K562 (cell line): Measurements from ENCODE around the gene SLC35B1. TPM values are rescaled to one million over a fixed set of nuclear protein-coding genes. Genes with fewer than 3 reads are reported as not detected.

Experiments used
- ELF4 ChIP-seq: fragments of 450-650 bp; formaldehyde crosslinking; IDR thresholded peaks from 2 replicates; pipeline ENCODE4 v1.4.0; 2022; ENCODE audit warnings: missing genetic modification characterization
- ETV1 ChIP-seq: fragments of 450-650 bp; conservative IDR thresholded peaks from 2 replicates; pipeline ENCODE4 v1.6.1; 2016; ENCODE audit warnings: missing genetic modification characterization, control low read depth, low read depth, missing compliant biosample characterization
- FOS ChIP-seq: IDR thresholded peaks from 3 replicates; pipeline ENCODE4 v1.6.1; 2011; ENCODE audit not compliant: insufficient read length; ENCODE audit errors: extremely low read depth
- FOSL1 ChIP-seq: fragments of 200-800 bp; sonication (Bioruptor generic); conservative IDR thresholded peaks from 2 replicates; pipeline ENCODE4 v1.6.1; 2016; ENCODE audit warnings: missing genetic modification characterization, missing compliant biosample characterization
- HNRNPLL ChIP-seq: fragments of 200-400 bp; formaldehyde crosslinking; IDR thresholded peaks from 2 replicates; pipeline ENCODE4 v1.6.1; 2017; ENCODE audit warnings: low read length, low read depth, mild to moderate bottlenecking; ENCODE audit not compliant: poor library complexity, severe bottlenecking
- KDM2B ChIP-seq: fragments of 250-450 bp; sonication (Bioruptor Pico); IDR thresholded peaks from 2 replicates; pipeline ENCODE4 v1.8.0; 2021; ENCODE audit warnings: mild to moderate bottlenecking, moderate library complexity
- MCM2 ChIP-seq: fragments of 450-650 bp; IDR thresholded peaks from 2 replicates; pipeline ENCODE4 v1.6.1; 2017; ENCODE audit warnings: low read depth, mild to moderate bottlenecking
- MIER1 ChIP-seq: fragments of 450-650 bp; IDR thresholded peaks from 2 replicates; pipeline ENCODE4 v1.6.1; 2016; ENCODE audit warnings: antibody characterized with exemption, mild to moderate bottlenecking, low read depth
- PCBP1 ChIP-seq: fragments of 200-400 bp; formaldehyde crosslinking; IDR thresholded peaks from 2 replicates; pipeline ENCODE4 v1.6.1; 2018; ENCODE audit warnings: mild to moderate bottlenecking, low read depth, low read length; ENCODE audit not compliant: poor library complexity, severe bottlenecking
- SRF ChIP-seq, 2 experiments: fragments of 250-450, 450-650 bp in 1 of 2; sonication (Bioruptor Pico) in 1 of 2; sonication (generic) in 1 of 2; formaldehyde crosslinking; IDR thresholded peaks; 2 replicates each; pipeline versions ENCODE4 v1.5.0 to v1.5.1; 2020 to 2022; ENCODE audit warnings: mild to moderate bottlenecking in 1 of 2, missing genetic modification reagents in 1 of 2
- ZBTB7A ChIP-seq: IDR thresholded peaks from 2 replicates; pipeline ENCODE4 v1.6.1; 2011; ENCODE audit warnings: low read depth, mild to moderate bottlenecking, low read length, moderate library complexity, borderline replicate concordance; ENCODE audit not compliant: control insufficient read depth
- ZNF174 ChIP-seq: fragments of 250-450 bp; sonication (Bioruptor Pico); IDR thresholded peaks from 2 replicates; pipeline ENCODE4 v1.4.0; 2020; ENCODE audit warnings: mild to moderate bottlenecking
- ZNF76 ChIP-seq: fragments of 250-450 bp; sonication (Bioruptor Pico); IDR thresholded peaks from 2 replicates; pipeline ENCODE4 v1.4.0; 2020; ENCODE audit warnings: mild to moderate bottlenecking, moderate library complexity, borderline replicate concordance
- polyA plus RNA-seq, 8 experiments: library from polyadenylated mRNA; depleted of rRNA in 4 of 8; stranded (reverse) in 5 of 8; unstranded in 3 of 8; fragments of >200 nt; fragmentation: Nextera tagmentation in 2 of 8; fragmentation: Illumina TruSeq in 1 of 8; extraction: Ambion mirVana in 2 of 8; extraction: Trizol in 1 of 8; gene quantifications; 2 replicates each; pipeline versions ENCODE4 v1.2.1 to v1.2.3, GENCODE V29; 2011 to 2014; ENCODE audit warnings: inconsistent platforms in 1 of 8, missing spikeins in 1 of 8
- total RNA-seq, 7 experiments: library from RNA; depleted of rRNA in 6 of 7; stranded (reverse); fragments of >200 nt in 6 of 7; fragmentation: Illumina TruSeq in 2 of 7; extraction: Trizol in 2 of 7; gene quantifications; 2 replicates each; pipeline versions ENCODE4 v1.2.1 to v1.2.3, GENCODE V29; 2011 to 2021; ENCODE audit warnings: low replicate concordance in 1 of 7
- TF ChIP-seq, protein P1 (sequence below): fragments of 450-650 bp; IDR thresholded peaks from 2 replicates; pipeline ENCODE4 v1.6.1; 2017; ENCODE audit warnings: antibody characterized with exemption, mild to moderate bottlenecking
- TF ChIP-seq, protein P2 (sequence below): fragments of 450-650 bp; conservative IDR thresholded peaks from 2 replicates; pipeline ENCODE4 v1.6.1; 2016; ENCODE audit warnings: missing genetic modification characterization, low read depth, mild to moderate bottlenecking, control low read depth, missing compliant biosample characterization
- TF ChIP-seq, protein P3 (sequence below): fragments of 450-650 bp; IDR thresholded peaks from 2 replicates; pipeline ENCODE4 v1.6.1; 2018; ENCODE audit not compliant: partially characterized antibody

SLC35B1 gene
- total and polyA plus RNA-seq, 9 of the 15 experiments (the other 6 are each of a cell fraction or from before 2014, with no cell fraction given): 51.4 to 87.9 (median 66.3) TPM

DNA sequence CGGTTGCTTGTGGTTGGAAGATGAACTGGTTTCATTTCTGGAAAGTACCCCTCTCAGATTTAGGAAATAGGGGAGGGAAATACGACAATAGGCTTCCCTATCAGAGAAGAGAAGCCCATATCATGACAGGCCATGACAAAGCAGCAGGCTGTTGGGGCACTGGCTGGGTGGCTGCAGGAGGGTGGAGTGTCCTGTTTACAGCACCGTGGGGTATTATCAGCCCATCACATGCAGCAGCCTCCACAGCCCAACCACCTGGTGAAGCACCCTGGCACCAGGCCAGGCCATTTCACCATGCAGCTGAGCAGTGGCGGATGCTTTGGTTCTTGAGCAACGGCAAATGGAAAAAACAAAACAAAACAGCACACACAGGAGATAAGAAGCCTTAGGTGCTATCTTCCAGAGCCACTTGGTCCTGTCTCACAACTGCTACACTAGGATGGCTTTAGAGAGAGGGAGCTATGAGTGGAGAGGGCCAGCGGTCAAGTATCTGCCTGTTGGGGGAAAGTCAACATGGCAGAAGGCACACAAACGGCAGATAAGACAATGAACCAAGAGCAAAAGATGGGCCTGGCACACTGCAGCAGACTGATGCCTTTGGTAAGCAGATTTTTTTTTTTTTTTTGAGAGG is 32.0 kb upstream of the SLC35B1 start (continued):
- peak; percentile 92 for TF ChIP-seq FOSL1 (tag)
- TF ChIP-seq, protein P1, sequence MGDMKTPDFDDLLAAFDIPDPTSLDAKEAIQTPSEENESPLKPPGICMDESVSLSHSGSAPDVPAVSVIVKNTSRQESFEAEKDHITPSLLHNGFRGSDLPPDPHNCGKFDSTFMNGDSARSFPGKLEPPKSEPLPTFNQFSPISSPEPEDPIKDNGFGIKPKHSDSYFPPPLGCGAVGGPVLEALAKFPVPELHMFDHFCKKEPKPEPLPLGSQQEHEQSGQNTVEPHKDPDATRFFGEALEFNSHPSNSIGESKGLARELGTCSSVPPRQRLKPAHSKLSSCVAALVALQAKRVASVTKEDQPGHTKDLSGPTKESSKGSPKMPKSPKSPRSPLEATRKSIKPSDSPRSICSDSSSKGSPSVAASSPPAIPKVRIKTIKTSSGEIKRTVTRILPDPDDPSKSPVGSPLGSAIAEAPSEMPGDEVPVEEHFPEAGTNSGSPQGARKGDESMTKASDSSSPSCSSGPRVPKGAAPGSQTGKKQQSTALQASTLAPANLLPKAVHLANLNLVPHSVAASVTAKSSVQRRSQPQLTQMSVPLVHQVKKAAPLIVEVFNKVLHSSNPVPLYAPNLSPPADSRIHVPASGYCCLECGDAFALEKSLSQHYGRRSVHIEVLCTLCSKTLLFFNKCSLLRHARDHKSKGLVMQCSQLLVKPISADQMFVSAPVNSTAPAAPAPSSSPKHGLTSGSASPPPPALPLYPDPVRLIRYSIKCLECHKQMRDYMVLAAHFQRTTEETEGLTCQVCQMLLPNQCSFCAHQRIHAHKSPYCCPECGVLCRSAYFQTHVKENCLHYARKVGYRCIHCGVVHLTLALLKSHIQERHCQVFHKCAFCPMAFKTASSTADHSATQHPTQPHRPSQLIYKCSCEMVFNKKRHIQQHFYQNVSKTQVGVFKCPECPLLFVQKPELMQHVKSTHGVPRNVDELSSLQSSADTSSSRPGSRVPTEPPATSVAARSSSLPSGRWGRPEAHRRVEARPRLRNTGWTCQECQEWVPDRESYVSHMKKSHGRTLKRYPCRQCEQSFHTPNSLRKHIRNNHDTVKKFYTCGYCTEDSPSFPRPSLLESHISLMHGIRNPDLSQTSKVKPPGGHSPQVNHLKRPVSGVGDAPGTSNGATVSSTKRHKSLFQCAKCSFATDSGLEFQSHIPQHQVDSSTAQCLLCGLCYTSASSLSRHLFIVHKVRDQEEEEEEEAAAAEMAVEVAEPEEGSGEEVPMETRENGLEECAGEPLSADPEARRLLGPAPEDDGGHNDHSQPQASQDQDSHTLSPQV: peak; percentile 88
- no peak for TF ChIP-seq KDM2B (CRISPR knock-in tag)
- TF ChIP-seq, protein P2, sequence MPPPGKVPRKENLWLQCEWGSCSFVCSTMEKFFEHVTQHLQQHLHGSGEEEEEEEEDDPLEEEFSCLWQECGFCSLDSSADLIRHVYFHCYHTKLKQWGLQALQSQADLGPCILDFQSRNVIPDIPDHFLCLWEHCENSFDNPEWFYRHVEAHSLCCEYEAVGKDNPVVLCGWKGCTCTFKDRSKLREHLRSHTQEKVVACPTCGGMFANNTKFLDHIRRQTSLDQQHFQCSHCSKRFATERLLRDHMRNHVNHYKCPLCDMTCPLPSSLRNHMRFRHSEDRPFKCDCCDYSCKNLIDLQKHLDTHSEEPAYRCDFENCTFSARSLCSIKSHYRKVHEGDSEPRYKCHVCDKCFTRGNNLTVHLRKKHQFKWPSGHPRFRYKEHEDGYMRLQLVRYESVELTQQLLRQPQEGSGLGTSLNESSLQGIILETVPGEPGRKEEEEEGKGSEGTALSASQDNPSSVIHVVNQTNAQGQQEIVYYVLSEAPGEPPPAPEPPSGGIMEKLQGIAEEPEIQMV (tag): no peak
- peak; percentile 71 for TF ChIP-seq MIER1
- 0 out of 2 replicates have a peak, but pooled peaks have one; percentile 35 for TF ChIP-seq ZBTB7A
- peak; percentile 92 for TF ChIP-seq ELF4 (CRISPR knock-in tag)
- TF ChIP-seq ZNF76 (CRISPR knock-in tag): peak; percentile 88
- no peak for TF ChIP-seq MCM2
- peak; percentile 97 for TF ChIP-seq ETV1 (tag)
- TF ChIP-seq, protein P3, sequence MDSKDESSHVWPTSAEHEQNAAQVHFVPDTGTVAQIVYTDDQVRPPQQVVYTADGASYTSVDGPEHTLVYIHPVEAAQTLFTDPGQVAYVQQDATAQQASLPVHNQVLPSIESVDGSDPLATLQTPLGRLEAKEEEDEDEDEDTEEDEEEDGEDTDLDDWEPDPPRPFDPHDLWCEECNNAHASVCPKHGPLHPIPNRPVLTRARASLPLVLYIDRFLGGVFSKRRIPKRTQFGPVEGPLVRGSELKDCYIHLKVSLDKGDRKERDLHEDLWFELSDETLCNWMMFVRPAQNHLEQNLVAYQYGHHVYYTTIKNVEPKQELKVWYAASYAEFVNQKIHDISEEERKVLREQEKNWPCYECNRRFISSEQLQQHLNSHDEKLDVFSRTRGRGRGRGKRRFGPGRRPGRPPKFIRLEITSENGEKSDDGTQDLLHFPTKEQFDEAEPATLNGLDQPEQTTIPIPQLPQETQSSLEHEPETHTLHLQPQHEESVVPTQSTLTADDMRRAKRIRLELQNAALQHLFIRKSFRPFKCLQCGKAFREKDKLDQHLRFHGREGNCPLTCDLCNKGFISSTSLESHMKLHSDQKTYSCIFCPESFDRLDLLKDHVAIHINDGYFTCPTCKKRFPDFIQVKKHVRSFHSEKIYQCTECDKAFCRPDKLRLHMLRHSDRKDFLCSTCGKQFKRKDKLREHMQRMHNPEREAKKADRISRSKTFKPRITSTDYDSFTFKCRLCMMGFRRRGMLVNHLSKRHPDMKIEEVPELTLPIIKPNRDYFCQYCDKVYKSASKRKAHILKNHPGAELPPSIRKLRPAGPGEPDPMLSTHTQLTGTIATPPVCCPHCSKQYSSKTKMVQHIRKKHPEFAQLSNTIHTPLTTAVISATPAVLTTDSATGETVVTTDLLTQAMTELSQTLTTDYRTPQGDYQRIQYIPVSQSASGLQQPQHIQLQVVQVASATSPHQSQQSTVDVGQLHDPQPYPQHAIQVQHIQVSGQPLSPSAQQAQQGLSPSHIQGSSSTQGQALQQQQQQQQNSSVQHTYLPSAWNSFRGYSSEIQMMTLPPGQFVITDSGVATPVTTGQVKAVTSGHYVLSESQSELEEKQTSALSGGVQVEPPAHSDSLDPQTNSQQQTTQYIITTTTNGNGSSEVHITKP: peak; percentile 80
- TF ChIP-seq HNRNPLL: no peak
- TF ChIP-seq PCBP1: no peak
- TF ChIP-seq FOS: no peak
- TF ChIP-seq ZNF174 (CRISPR knock-in tag): no peak
- peak in 1 of 2 experiments; percentile 43; a peak in 2 of 4 replicates for TF ChIP-seq SRF (CRISPR knock-in tag; IDR thresholded peaks at IDR 0.05)
